Measurements from ENCODE around the gene NXPH2. TPM values are rescaled to one million over a fixed set of nuclear protein-coding genes. Genes with fewer than 3 reads are reported as not detected.

The NXPH2 gene
- total RNA-seq, 1 experiment from 2014 or later, result 1.8 TPM

- Mint-ChIP-seq H3K36me3 (ENCODE audit: insufficient read depth in 1 of 3, low read depth in 3 of 3) (peaks cover 25 to 44% (median 26%) of the 10 kb centered on the region in 3 experiments), H3K27ac (no peak overlapping the region), H3K4me1 (no peaks in the 10 kb centered on the region), H3K9me3 (peaks cover 34 to 39% of the 10 kb centered on the region in 2 experiments), H3K27me3 (ENCODE audit: low read depth) (peaks cover 2% of the 10 kb centered on the region; the same call in 1 of the 2 replicates), H3K4me3 (no peak overlapping the region)
- Histone ChIP-seq H2BK5ac (ENCODE audit: insufficient read length, low read length) (no peak overlapping the region), H3K4me2 (ENCODE audit: insufficient read depth, insufficient read length, low read length) (no peak overlapping the region), H3T11ph (ENCODE audit: low read length) (no peak overlapping the region), H3K79me2 (ENCODE audit: insufficient read depth, low read length) (no peaks in the 10 kb centered on the region), H4K20me1 (ENCODE audit: control insufficient read depth, insufficient read depth, insufficient read length) (no peaks in the 10 kb centered on the region), H3K27ac (ENCODE audit: insufficient read length, low read depth, low read length) (no peak overlapping the region), H2AK5ac (ENCODE audit: insufficient read length, low read length) (no peak overlapping the region), H3K4me1 (ENCODE audit: insufficient read depth, low read length) (no peaks in the 10 kb centered on the region), H4K91ac (ENCODE audit: insufficient read length, low read depth, low read length) (no peak overlapping the region), H4K5ac (ENCODE audit: insufficient read length, low read depth, low read length) (no peak overlapping the region), H3K14ac (ENCODE audit: insufficient read depth, low read length) (no peak overlapping the region), H3K23me2 (ENCODE audit: insufficient read length, low read depth, low read length, poor library complexity, severe bottlenecking) (no peaks in the 10 kb centered on the region), H2BK15ac (ENCODE audit: low read depth, low read length) (no peak overlapping the region), H3K18ac (ENCODE audit: insufficient read length, low read depth, low read length) (no peak overlapping the region), H2BK20ac (ENCODE audit: low read depth, low read length, poor library complexity, severe bottlenecking) (no peak overlapping the region), H2BK12ac (ENCODE audit: insufficient read length, low read depth, low read length) (no peak overlapping the region), H4K8ac (replicated peaks; ENCODE audit: insufficient read length, low read depth, low read length) (no peak overlapping the region), H3K27me3 (ENCODE audit: insufficient read depth, low read length) (no peaks in the 10 kb centered on the region), H3K4ac (ENCODE audit: low read depth, low read length) (no peak overlapping the region), H2AFZ (ENCODE audit: low read length) (no peak overlapping the region), H2BK120ac (ENCODE audit: low read depth, low read length, poor library complexity, severe bottlenecking) (no peak overlapping the region), H3K56ac (ENCODE audit: insufficient read length, low read depth, low read length) (no peak overlapping the region), H3K23ac (ENCODE audit: insufficient read length, low read depth, low read length) (no peak overlapping the region), H3K9me3 (ENCODE audit: control insufficient read depth, low read depth, low read length) (no peaks in the 10 kb centered on the region), H3K9ac (ENCODE audit: extremely low read depth, insufficient read length, low read length) (no peak overlapping the region), H3K79me1 (ENCODE audit: insufficient read depth, low read depth, low read length, poor library complexity, severe bottlenecking) (no peaks in the 10 kb centered on the region)
- no peak for DNase-seq
- no peak for TF ChIP-seq CTCF (conservative IDR thresholded peaks at IDR 0.05)
- WGBS (ENCODE audit: extremely low coverage, insufficient read length, low lambda C conversion rate), result no CpG with 5 or more reads among the region's 1 CpG
Observed at GRCh38 chr2:138732651-138733050, 47.5 kb downstream of the NXPH2 start.
